NCI-H446 treated with DMSO at 0.1 percent for 48 hours (cell line): ENCODE results near the gene TM7SF3.
"Not testable (repeated sequence)": the region's sequence is repeated elsewhere in the genome, so short reads cannot be mapped to it uniquely, and the experiment has no call there.

Experiments used
- DNase-seq: peaks from one replicate; lab custom pipeline; 2025; lab: John Stamatoyannopoulos, UW

Gene TM7SF3

GRCh38 chr12:27014085-27014858, at the start of gene TM7SF3:
Gene TM7SF3 (minus strand): TSS chr12:27014384. CDS start chr12:27014168, 216 bp downstream.
- peak; percentile 71 for DNase-seq

GRCh38 chr12:27063250-27063851, 49.2 kb upstream of the TM7SF3 start:
- DNase-seq, result no peak

GRCh38 chr12:27061317-27061716, 47.1 kb upstream of the TM7SF3 start:
- DNase-seq, result no peak

- no peak for DNase-seq
Observed at GRCh38 chr12:27060740-27061139, 46.6 kb upstream of the TM7SF3 start.

GRCh38 chr12:27057543-27057942, 43.4 kb upstream of the TM7SF3 start:
- no peak for DNase-seq

GRCh38 chr12:27055966-27056365, 41.8 kb upstream of the TM7SF3 start:
- DNase-seq, result no peak

- no peak for DNase-seq
Observed at GRCh38 chr12:27052742-27053141, 38.6 kb upstream of the TM7SF3 start.

GRCh38 chr12:27052176-27052575, 38.0 kb upstream of the TM7SF3 start:
- no peak for DNase-seq

- no peak for DNase-seq
Observed at GRCh38 chr12:27048822-27049752, 34.9 kb upstream of the TM7SF3 start.

- DNase-seq, result not testable (repeated sequence)
Observed at GRCh38 chr12:27042018-27042417, 27.8 kb upstream of the TM7SF3 start.

GRCh38 chr12:27040637-27041036, 26.5 kb upstream of the TM7SF3 start:
- DNase-seq, result not testable (repeated sequence)

- no peak for DNase-seq
Observed at GRCh38 chr12:27034607-27035293, 20.6 kb upstream of the TM7SF3 start.

GRCh38 chr12:27032679-27033078, 18.5 kb upstream of the TM7SF3 start:
- no peak for DNase-seq

- DNase-seq, result no peak
Observed at GRCh38 chr12:27031531-27031930, 17.3 kb upstream of the TM7SF3 start.

GRCh38 chr12:27026257-27026656, 12.1 kb upstream of the TM7SF3 start:
- no peak for DNase-seq

- DNase-seq, result no peak
Observed at GRCh38 chr12:27025116-27025515, 10.9 kb upstream of the TM7SF3 start.

GRCh38 chr12:27024291-27024690, 10.1 kb upstream of the TM7SF3 start:
- no peak for DNase-seq

GRCh38 chr12:27020761-27021160, 6.6 kb upstream of the TM7SF3 start:
- no peak for DNase-seq

- no peak for DNase-seq
Observed at GRCh38 chr12:27018037-27018436, 3.9 kb upstream of the TM7SF3 start.

- DNase-seq, result not testable (repeated sequence)
Observed at GRCh38 chr12:27017163-27017823, 3.1 kb upstream of the TM7SF3 start.

GRCh38 chr12:27015730-27016076, 1.5 kb upstream of the TM7SF3 start:
- peak; percentile 15 for DNase-seq
